ENCODE results near the gene PHEX. TPM values are rescaled to one million over a fixed set of nuclear protein-coding genes. Genes with fewer than 3 reads are reported as not detected.

PHEX gene
- total RNA-seq, 1 experiment from 2014 or later: 0.04 TPM

GRCh38 chrX:22086003-22086402 is 53.9 kb downstream of the PHEX start:
- no peak for TF ChIP-seq CREM (CRISPR knock-in tag; IDR thresholded peaks at IDR 0.05)
- no peak for TF ChIP-seq ZNF281 (CRISPR knock-in tag; IDR thresholded peaks at IDR 0.05)
- TF ChIP-seq OVOL2 (CRISPR knock-in tag; IDR thresholded peaks at IDR 0.05; ENCODE audit: borderline replicate concordance): no peak
- TF ChIP-seq FOXP1 (CRISPR knock-in tag; IDR thresholded peaks at IDR 0.05; ENCODE audit: borderline replicate concordance): no peak
- no peak for TF ChIP-seq ZNF219 (CRISPR knock-in tag; IDR thresholded peaks at IDR 0.05; ENCODE audit: borderline replicate concordance)
- TF ChIP-seq, protein P1, sequence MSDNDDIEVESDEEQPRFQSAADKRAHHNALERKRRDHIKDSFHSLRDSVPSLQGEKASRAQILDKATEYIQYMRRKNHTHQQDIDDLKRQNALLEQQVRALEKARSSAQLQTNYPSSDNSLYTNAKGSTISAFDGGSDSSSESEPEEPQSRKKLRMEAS (CRISPR knock-in tag; IDR thresholded peaks at IDR 0.05): no peak
- TF ChIP-seq ZSCAN18 (CRISPR knock-in tag; IDR thresholded peaks at IDR 0.05): no peak
- no peak for TF ChIP-seq GTF2I (CRISPR knock-in tag; conservative IDR thresholded peaks at IDR 0.05)
- TF ChIP-seq ATF3 (CRISPR knock-in tag; conservative IDR thresholded peaks at IDR 0.05): no peak
- TF ChIP-seq ESRRA (CRISPR knock-in tag; IDR thresholded peaks at IDR 0.05; ENCODE audit: borderline replicate concordance): no peak
- TF ChIP-seq, protein P2, sequence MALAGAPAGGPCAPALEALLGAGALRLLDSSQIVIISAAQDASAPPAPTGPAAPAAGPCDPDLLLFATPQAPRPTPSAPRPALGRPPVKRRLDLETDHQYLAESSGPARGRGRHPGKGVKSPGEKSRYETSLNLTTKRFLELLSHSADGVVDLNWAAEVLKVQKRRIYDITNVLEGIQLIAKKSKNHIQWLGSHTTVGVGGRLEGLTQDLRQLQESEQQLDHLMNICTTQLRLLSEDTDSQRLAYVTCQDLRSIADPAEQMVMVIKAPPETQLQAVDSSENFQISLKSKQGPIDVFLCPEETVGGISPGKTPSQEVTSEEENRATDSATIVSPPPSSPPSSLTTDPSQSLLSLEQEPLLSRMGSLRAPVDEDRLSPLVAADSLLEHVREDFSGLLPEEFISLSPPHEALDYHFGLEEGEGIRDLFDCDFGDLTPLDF (CRISPR knock-in tag; IDR thresholded peaks at IDR 0.05): no peak
- TF ChIP-seq PREB (CRISPR knock-in tag; IDR thresholded peaks at IDR 0.05; ENCODE audit: borderline replicate concordance): no peak
- TF ChIP-seq TEAD1 (CRISPR knock-in tag; IDR thresholded peaks at IDR 0.05): no peak
- TF ChIP-seq RELA (CRISPR knock-in tag; IDR thresholded peaks at IDR 0.05; ENCODE audit: borderline replicate concordance): no peak
- no peak for TF ChIP-seq RORB (CRISPR knock-in tag; IDR thresholded peaks at IDR 0.05)
- TF ChIP-seq ZNF423 (CRISPR knock-in tag; IDR thresholded peaks at IDR 0.05): no peak
- no peak for TF ChIP-seq MXD4 (CRISPR knock-in tag; IDR thresholded peaks at IDR 0.05; ENCODE audit: borderline replicate concordance)
- TF ChIP-seq PRRX2 (CRISPR knock-in tag; IDR thresholded peaks at IDR 0.05): no peak
- no peak for TF ChIP-seq ETV6 (CRISPR knock-in tag; IDR thresholded peaks at IDR 0.05)
- H3K4me1 Mint-ChIP-seq: no peaks in the 10 kb centered on the region; the same call in 1 of the 2 replicates
- H3K27me3 Mint-ChIP-seq (ENCODE audit: low read depth): no peaks in the 10 kb centered on the region
- no peak overlapping the region for H3K27ac Mint-ChIP-seq
- H3K9me3 Mint-ChIP-seq: no peaks in the 10 kb centered on the region
- ChIA-PET POLR2A (no interaction called here), CTCF (no interaction called here)
- ATAC-seq: no peak
- H3K36me3 Mint-ChIP-seq: no peaks in the 10 kb centered on the region
- no peak overlapping the region for H3K4me3 Mint-ChIP-seq
- no peak for DNase-seq (ENCODE audit: low spot score)

- Mint-ChIP-seq H3K36me3 (no peaks in the 10 kb centered on the region), H3K27me3 (ENCODE audit: low read depth) (no peaks in the 10 kb centered on the region), H3K27ac (no peak overlapping the region), H3K9me3 (no peaks in the 10 kb centered on the region), H3K4me3 (no peak overlapping the region), H3K4me1 (no peaks in the 10 kb centered on the region)
- ChIA-PET CTCF (no interaction called here), POLR2A (no interaction called here)
- no peak for TF ChIP-seq GTF2I (CRISPR knock-in tag; conservative IDR thresholded peaks at IDR 0.05)
- TF ChIP-seq E2F4 (CRISPR knock-in tag; IDR thresholded peaks at IDR 0.05; ENCODE audit: borderline replicate concordance, low read depth): no peak
- TF ChIP-seq, protein P3, sequence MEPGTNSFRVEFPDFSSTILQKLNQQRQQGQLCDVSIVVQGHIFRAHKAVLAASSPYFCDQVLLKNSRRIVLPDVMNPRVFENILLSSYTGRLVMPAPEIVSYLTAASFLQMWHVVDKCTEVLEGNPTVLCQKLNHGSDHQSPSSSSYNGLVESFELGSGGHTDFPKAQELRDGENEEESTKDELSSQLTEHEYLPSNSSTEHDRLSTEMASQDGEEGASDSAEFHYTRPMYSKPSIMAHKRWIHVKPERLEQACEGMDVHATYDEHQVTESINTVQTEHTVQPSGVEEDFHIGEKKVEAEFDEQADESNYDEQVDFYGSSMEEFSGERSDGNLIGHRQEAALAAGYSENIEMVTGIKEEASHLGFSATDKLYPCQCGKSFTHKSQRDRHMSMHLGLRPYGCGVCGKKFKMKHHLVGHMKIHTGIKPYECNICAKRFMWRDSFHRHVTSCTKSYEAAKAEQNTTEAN (CRISPR knock-in tag; IDR thresholded peaks at IDR 0.05): no peak
- TF ChIP-seq, protein P2 (CRISPR knock-in tag; IDR thresholded peaks at IDR 0.05): no peak
- no peak for TF ChIP-seq IRF2 (CRISPR knock-in tag; IDR thresholded peaks at IDR 0.05; ENCODE audit: borderline replicate concordance, low read depth)
- DNase-seq (ENCODE audit: low spot score): no peak
- ATAC-seq: no peak
Measured at GRCh38 chrX:22087011-22087557, 55.0 kb downstream of the PHEX start.
